Spleen (tissue), 11 donors: Measurements from ENCODE around the gene SMAD3. TPM values are rescaled to one million over a fixed set of nuclear protein-coding genes. Genes with fewer than 3 reads are reported as not detected.

Experiments
- DNase-seq: peaks from one replicate; pipeline ENCODE4 v3.0.0-alpha.2; 2020
- H3K27ac ChIP-seq, 8 donors: fragments of 200-600 bp; sonication (generic) in 7 of 8; 1 replicate in 4 of 8; 2 replicates in 4 of 8; pipeline versions ENCODE4 v1.5.0 to v1.8.0; 2016 to 2021; ENCODE audit warnings: inconsistent platforms in 4 of 8, mild to moderate bottlenecking in 4 of 8, moderate library complexity in 1 of 8
- H3K27me3 ChIP-seq, 7 donors: fragments of 200-600 bp; sonication (generic) in 6 of 7; replicated peaks in 1 of 7; 1 replicate in 4 of 7; 2 replicates in 3 of 7; pipeline versions ENCODE4 v1.5.0 to v1.8.0; 2016 to 2021; ENCODE audit warnings: inconsistent platforms in 3 of 7, mild to moderate bottlenecking in 1 of 7
- H3K36me3 ChIP-seq, 6 donors: fragments of 200-600 bp; sonication (generic) in 5 of 6; 1 replicate in 4 of 6; 2 replicates in 2 of 6; pipeline versions ENCODE4 v1.5.0 to v1.8.0; 2016 to 2021; ENCODE audit warnings: inconsistent platforms in 2 of 6
- H3K4me1 ChIP-seq, 6 donors: fragments of 200-600 bp; sonication (generic) in 5 of 6; 1 replicate in 3 of 6; 2 replicates in 3 of 6; pipeline versions ENCODE4 v1.5.0 to v1.8.0; 2016 to 2021; ENCODE audit warnings: inconsistent platforms in 3 of 6
- H3K4me3 ChIP-seq, 8 donors: fragments of 200-600 bp; sonication (generic) in 7 of 8; 1 replicate in 4 of 8; 2 replicates in 4 of 8; pipeline versions ENCODE4 v1.5.0 to v1.8.0; 2016 to 2021; ENCODE audit warnings: inconsistent platforms in 4 of 8, mild to moderate bottlenecking in 4 of 8, moderate library complexity in 2 of 8
- H3K9me3 ChIP-seq, 8 donors: fragments of 200-600 bp; sonication (generic) in 7 of 8; 1 replicate in 4 of 8; 2 replicates in 4 of 8; pipeline versions ENCODE4 v1.5.0 to v1.8.0; 2016 to 2021; ENCODE audit warnings: inconsistent platforms in 4 of 8
- POLR2A ChIP-seq, 3 donors: fragments of 450-650 bp; IDR thresholded peaks; one replicate each; pipeline ENCODE4 v1.5.1; 2017; ENCODE audit warnings: antibody characterized with exemption in 3 of 3, mild to moderate bottlenecking in 1 of 3
- POLR2AphosphoS5 ChIP-seq, 3 donors: sonication (generic); formaldehyde crosslinking; IDR thresholded peaks; one replicate each; pipeline ENCODE4 v1.5.1; 2017; ENCODE audit warnings: antibody characterized with exemption in 3 of 3
- WGBS, 5 donors: extraction: QIAGEN DNeasy Blood & Tissue Kit in 3 of 5; methylation state at CpG; one replicate each; pipeline versions ENCODE4 v1.1.5 to v1.1.7; 2013 to 2018; 5-methylcytosine and 5-hydroxymethylcytosine counted together
- intact Hi-C: fragments of 100-400 bp; cut with DNase I; formaldehyde crosslinking; loops from one replicate; pipeline ENCODE4 v1.15.0; 2023; ENCODE audit warnings: low total_unique reads
- polyA plus RNA-seq, 3 donors: library from polyadenylated mRNA; stranded (reverse); fragments of 200-250 nt; gene quantifications; one replicate each; pipeline ENCODE4 v1.2.1, GENCODE V29; 2013
- total RNA-seq, 7 donors: library from RNA; depleted of rRNA in 3 of 7; stranded (reverse); fragments of >200 nt in 3 of 7; fragmentation: NEBNext Ultra II Directional in 4 of 7; extraction: Animal tissue kit (Norgen Biotek cat#: 25700) in 4 of 7; gene quantifications; one replicate each; pipeline versions ENCODE4 v1.1.0 to v1.2.1, GENCODE V29; 2016 to 2021
- TF ChIP-seq, protein P1 (sequence below), 11 experiments: fragments of 200-600 bp in 7 of 11; fragments of 450-650 bp in 4 of 11; sonication (generic) in 4 of 11; IDR thresholded peaks in 8 of 11; conservative IDR thresholded peaks in 3 of 11; 1 replicate in 7 of 11; 2 replicates in 4 of 11; pipeline versions ENCODE4 v1.4.0 to v1.8.0; 2016 to 2021; ENCODE audit warnings: antibody characterized with exemption in 11 of 11, inconsistent platforms in 4 of 11, mild to moderate bottlenecking in 1 of 11
- donor health status: healthy with polysubstance abuse.
- donor health status: DM: no; HTN: no; CAD: no; lungs with moderate emphysema.
- donor health status: DM: no; HTN: no; CAD: no.
- donor health status: Bipolar disorder and iron deficiency.
- donor health status: healthy.
- donor health status: DM: no; HTN: no; CAD: no.
- donor health status: DM: yes; HTN: yes; CAD: no.

SMAD3 gene
- total and polyA plus RNA-seq, 10 donors = 8.3 to 78.4 (median 33.7) TPM

GRCh38 chr15:67145710-67146109, 80.3 kb downstream of the SMAD3 start:
- WGBS, 5 donors = 74 to 80% (median 78%) methylated on average over 4 of the region's 4 CpGs
- Histone ChIP-seq H3K27ac (peak overlapping the region in 2 of 8 donors; percentile 39 to 59), H3K27me3 (no peaks in the 10 kb centered on the region), H3K9me3 (no peaks in the 10 kb centered on the region), H3K4me3 (no peak overlapping the region), H3K4me1 (peaks cover 47 to 100% (median 92%) of the 10 kb centered on the region in 6 donors), H3K36me3 (no peaks in the 10 kb centered on the region)
- intact Hi-C loops = no loop called here
- TF ChIP-seq POLR2AphosphoS5 (IDR thresholded peaks at IDR 0.05) (no peak), POLR2A (IDR thresholded peaks at IDR 0.05) (no peak)
- TF ChIP-seq, protein P1, sequence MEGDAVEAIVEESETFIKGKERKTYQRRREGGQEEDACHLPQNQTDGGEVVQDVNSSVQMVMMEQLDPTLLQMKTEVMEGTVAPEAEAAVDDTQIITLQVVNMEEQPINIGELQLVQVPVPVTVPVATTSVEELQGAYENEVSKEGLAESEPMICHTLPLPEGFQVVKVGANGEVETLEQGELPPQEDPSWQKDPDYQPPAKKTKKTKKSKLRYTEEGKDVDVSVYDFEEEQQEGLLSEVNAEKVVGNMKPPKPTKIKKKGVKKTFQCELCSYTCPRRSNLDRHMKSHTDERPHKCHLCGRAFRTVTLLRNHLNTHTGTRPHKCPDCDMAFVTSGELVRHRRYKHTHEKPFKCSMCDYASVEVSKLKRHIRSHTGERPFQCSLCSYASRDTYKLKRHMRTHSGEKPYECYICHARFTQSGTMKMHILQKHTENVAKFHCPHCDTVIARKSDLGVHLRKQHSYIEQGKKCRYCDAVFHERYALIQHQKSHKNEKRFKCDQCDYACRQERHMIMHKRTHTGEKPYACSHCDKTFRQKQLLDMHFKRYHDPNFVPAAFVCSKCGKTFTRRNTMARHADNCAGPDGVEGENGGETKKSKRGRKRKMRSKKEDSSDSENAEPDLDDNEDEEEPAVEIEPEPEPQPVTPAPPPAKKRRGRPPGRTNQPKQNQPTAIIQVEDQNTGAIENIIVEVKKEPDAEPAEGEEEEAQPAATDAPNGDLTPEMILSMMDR (IDR thresholded peaks at IDR 0.05 in 8 of 11, conservative IDR thresholded peaks at IDR 0.05 in 3 of 11) = no peak
- no peak for DNase-seq

DNA sequence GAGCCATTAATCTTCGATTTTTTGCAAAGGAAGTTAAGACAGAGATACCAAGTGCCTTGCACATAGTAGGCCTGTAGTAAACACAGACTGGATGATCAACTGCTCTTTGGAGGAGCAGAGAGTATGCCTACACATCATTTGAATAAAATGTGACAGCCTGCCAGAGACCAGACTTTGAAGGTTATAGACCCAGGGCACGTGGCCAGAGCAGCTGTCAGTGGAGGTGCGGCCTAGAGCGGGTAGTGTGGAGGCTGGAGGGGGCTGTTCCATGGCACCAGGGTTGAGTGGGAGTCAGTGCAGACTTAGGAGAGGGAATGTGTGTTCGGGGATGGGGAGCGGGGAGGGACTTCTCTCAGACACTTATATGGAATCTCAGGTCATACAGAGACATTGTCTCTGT, 80.8 kb downstream of the SMAD3 start:
- intact Hi-C loops = no loop called here
- Histone ChIP-seq H3K36me3 (no peaks in the 10 kb centered on the region), H3K4me1 (peaks cover 47 to 100% (median 89%) of the 10 kb centered on the region in 6 donors), H3K27me3 (no peaks in the 10 kb centered on the region), H3K4me3 (no peak overlapping the region), H3K27ac (peak overlapping the region in 5 of 8 donors; percentile 30 to 59 (median 39)), H3K9me3 (no peaks in the 10 kb centered on the region)
- WGBS, 5 donors = 57 to 68% (median 60%) methylated on average over 6 of the region's 6 CpGs
- DNase-seq = no peak
- TF ChIP-seq POLR2AphosphoS5 (IDR thresholded peaks at IDR 0.05) = peak in 1 of 3 donors; percentile 37
- TF ChIP-seq POLR2A (IDR thresholded peaks at IDR 0.05) = no peak

GRCh38 chr15:67146875-67147381, 81.5 kb downstream of the SMAD3 start:
- Histone ChIP-seq H3K36me3 (no peaks in the 10 kb centered on the region), H3K4me3 (no peak overlapping the region), H3K27ac (peak overlapping the region; percentile 15 to 59 (median 36)), H3K4me1 (peaks cover 47 to 100% (median 88%) of the 10 kb centered on the region in 6 donors), H3K9me3 (no peaks in the 10 kb centered on the region), H3K27me3 (no peaks in the 10 kb centered on the region)
- intact Hi-C loops = no loop called here
- no peak for DNase-seq
- no peak for TF ChIP-seq POLR2AphosphoS5 (IDR thresholded peaks at IDR 0.05)
- TF ChIP-seq, protein P1 (IDR thresholded peaks at IDR 0.05 in 8 of 11, conservative IDR thresholded peaks at IDR 0.05 in 3 of 11) = no peak
- TF ChIP-seq POLR2A (IDR thresholded peaks at IDR 0.05) = no peak
- 46 to 62% (median 53%) methylated on average over 10 of the region's 10 CpGs for WGBS, 5 donors

DNA sequence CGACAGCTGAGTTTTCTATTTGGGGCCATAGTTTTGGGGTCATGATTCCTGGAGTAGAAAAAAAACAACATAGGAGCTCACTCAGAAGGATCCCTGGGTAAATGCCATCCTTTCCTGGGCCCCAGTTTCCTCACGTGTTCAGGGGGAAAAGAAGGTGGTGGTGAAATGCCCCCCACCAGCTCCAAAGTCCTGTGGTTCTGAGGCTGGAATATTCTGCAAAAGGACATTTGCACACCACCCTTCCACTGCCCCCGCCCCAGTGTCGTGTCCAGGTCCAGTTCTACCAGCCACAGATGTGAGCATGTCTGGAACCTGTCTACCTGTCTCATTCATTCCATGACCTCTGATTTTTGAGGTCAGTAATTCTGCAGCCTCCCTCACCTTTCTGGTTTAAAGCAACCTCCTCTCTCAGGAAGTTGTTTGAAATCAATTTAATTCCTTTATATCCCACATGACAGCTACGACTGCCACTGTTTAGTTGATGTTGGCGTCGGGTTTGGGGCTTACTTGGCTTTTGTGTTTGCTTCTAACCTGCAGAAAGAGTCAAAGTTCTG, 82.1 kb downstream of the SMAD3 start:
- no peak for DNase-seq
- WGBS, 5 donors = 69 to 77% (median 73%) methylated on average over 7 of the region's 7 CpGs
- intact Hi-C loops = no loop called here

More for the DNA sequence above, 82.1 kb downstream of the SMAD3 start:
- no peaks in the 10 kb centered on the region for H3K27me3 ChIP-seq
- H3K4me1 ChIP-seq = peaks cover 47 to 100% (median 85%) of the 10 kb centered on the region in 6 donors
- peak overlapping the region in 5 of 8 donors; percentile 30 to 59 (median 39) for H3K27ac ChIP-seq
- H3K36me3 ChIP-seq = no peaks in the 10 kb centered on the region
- no peaks in the 10 kb centered on the region for H3K9me3 ChIP-seq
- no peak for TF ChIP-seq POLR2AphosphoS5 (IDR thresholded peaks at IDR 0.05)
- TF ChIP-seq, protein P1 (IDR thresholded peaks at IDR 0.05 in 8 of 11, conservative IDR thresholded peaks at IDR 0.05 in 3 of 11) = no peak
- TF ChIP-seq POLR2A (IDR thresholded peaks at IDR 0.05) = no peak
- no peak overlapping the region for H3K4me3 ChIP-seq
